ENCODE results near the gene PPP1R13B.

GRCh38 chr14:103889313-103890051 lies 42.1 kb upstream of the PPP1R13B start:
- TF ChIP-seq, protein P1, sequence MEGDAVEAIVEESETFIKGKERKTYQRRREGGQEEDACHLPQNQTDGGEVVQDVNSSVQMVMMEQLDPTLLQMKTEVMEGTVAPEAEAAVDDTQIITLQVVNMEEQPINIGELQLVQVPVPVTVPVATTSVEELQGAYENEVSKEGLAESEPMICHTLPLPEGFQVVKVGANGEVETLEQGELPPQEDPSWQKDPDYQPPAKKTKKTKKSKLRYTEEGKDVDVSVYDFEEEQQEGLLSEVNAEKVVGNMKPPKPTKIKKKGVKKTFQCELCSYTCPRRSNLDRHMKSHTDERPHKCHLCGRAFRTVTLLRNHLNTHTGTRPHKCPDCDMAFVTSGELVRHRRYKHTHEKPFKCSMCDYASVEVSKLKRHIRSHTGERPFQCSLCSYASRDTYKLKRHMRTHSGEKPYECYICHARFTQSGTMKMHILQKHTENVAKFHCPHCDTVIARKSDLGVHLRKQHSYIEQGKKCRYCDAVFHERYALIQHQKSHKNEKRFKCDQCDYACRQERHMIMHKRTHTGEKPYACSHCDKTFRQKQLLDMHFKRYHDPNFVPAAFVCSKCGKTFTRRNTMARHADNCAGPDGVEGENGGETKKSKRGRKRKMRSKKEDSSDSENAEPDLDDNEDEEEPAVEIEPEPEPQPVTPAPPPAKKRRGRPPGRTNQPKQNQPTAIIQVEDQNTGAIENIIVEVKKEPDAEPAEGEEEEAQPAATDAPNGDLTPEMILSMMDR (IDR thresholded peaks at IDR 0.05) = no peak
- no peak for TF ChIP-seq POLR2A (IDR thresholded peaks at IDR 0.05)

Measured in heart left ventricle (tissue), 13 donors.